H54 (cell line): ENCODE results near the gene DCTN4.
"Not testable (repeated sequence)": the region's sequence is repeated elsewhere in the genome, so short reads cannot be mapped to it uniquely, and the experiment has no call there.

Experiments
- DNase-seq: peaks from one replicate; pipeline ENCODE4 v3.0.0; 2011; ENCODE audit warnings: low spot score, mixed read lengths; ENCODE audit not compliant: insufficient read length
- FAIRE-seq: peaks from 3 replicates; lab custom pipeline; 2011; peaks lifted over from hg19 to GRCh38; lab: Jason Lieb, UNC
- POLR2A ChIP-seq: IDR thresholded peaks from 2 replicates; pipeline ENCODE4 v1.6.1; 2011; ENCODE audit warnings: low read depth, mild to moderate bottlenecking, low read length

DCTN4 gene

DNA sequence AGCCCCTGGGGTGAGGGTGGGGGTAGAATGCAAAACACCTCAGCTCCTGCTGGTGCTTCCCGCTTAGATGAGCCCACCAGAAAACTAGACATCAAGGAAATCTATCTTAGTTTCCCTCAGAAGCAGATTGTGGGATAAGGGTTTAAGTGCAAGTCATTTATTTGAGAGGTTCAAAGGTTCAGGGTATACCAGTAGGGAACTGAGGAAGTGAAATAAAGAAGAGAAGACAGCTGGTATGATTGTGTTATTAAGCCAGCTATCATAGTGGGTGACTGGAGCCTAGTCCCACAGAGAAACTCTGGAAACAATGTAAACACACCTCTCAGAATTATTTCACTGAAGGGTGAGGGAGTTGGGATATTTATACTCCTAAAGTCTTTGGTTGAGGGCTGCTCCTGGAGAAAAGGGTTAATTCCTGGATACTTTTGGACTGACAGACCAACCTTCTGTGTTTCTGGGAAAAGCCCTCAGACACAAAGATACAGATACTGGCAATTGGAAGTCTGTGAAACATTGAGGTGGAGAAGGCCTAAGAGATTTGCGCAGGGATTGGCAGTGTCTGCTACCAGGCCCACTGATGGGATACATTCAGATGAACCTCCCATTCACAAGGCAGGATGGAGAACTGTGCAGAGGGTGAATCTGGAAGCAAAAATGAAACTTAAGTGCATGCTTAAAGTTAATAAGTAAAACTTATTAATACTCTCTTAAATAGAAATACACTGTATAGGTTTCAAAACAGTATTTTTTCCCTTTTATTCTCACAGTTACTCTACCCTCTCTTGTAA is 6.4 kb upstream of the DCTN4 start:
- no peak for TF ChIP-seq POLR2A
- no peak for DNase-seq

DNA sequence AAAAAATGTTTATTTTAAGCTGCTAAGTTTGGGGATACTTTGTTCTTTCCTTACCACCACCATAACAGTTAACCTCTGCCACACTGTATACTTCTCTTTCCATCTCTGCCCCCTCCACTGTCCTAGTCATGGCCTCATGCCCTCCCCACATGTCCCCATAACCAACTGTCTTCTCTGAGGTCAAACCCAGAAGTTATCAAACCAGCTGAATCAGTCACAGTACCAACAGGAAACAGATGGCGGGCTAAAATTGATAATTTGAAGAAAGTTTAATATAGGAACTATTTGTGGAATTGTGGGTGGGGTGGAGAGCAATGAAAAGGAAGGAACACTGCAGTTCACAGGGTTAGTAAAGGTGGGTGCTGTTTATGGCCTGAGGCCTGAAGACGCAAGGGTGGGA is 5.7 kb upstream of the DCTN4 start:
- no peak for TF ChIP-seq POLR2A
- FAIRE-seq = no peak
- no peak for DNase-seq

More for the DNA sequence above, 6.4 kb upstream of the DCTN4 start:
- no peak for FAIRE-seq

DNA sequence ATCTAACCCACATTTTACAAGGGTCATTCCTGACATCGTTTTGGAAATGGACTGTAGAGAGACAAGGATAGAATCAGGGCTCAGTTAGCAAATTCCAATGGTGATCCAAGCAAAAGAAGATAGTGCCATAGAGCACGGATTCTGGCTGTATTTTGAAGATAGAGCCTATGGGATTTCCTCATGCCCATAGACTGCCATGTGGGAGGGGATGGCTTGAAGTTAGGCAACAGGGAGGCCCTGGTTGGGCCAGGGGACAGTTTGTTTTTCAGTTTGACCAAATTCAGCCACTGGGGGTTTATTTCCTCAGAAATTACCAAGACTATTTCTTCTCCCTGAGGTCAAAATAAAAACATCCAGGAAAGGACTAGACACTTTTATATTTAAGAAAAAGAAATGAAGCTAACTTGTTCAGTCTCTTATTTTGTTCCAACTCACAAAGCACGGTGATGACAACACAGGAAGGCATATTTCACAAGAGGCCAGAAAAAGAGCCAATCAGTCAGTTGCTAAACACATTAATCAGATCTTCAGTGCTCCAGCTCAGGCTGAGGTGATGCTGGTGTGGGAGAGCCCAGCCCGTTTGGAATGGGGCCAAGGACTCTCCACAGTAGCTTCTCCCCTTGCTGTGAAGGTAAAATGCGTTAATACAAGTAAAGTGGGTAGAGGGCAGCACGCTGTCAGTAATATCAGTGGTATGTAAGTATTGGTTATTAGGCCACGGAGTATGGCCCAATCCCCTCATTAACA is 4.4 kb upstream of the DCTN4 start:
- peak; percentile 38 for FAIRE-seq

DNA sequence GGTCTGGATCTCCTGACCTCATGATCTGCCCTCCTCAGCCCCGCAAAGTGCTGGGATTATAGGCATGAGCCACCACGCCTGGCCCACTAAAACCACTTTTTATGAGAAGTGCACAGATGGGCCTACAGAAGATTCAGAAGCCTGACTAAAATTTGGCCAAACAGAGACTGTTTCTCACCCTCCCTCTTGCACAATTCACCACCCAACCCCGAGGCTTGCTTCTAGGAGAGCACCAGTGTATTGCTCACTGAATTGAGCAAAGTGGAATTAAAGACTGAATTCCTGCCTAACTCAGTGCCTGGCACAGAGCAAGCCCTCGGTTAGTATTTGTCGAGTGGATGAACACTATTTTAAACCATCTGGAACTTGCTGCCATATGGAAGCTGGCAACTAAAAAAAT is 3.4 kb upstream of the DCTN4 start:
- TF ChIP-seq POLR2A = no peak
- DNase-seq = no peak
- FAIRE-seq = no peak

More for the DNA sequence above, 4.4 kb upstream of the DCTN4 start:
- no peak for DNase-seq
- TF ChIP-seq POLR2A = no peak

DNA sequence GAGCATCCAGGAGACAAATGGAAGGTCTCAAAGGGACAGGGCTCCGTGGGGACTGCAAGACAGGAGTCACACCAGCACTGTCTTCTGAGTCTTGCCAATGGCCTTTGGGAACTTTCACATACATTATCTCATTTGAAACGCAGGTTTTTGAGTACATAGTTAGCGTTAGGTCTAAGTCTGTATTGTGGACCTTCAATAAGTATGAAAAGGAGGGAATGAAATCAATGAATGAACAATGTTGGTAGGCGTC is 442 bp upstream of the DCTN4 start:
- FAIRE-seq = no peak
- DNase-seq = no peak
- TF ChIP-seq POLR2A = no peak

DNA sequence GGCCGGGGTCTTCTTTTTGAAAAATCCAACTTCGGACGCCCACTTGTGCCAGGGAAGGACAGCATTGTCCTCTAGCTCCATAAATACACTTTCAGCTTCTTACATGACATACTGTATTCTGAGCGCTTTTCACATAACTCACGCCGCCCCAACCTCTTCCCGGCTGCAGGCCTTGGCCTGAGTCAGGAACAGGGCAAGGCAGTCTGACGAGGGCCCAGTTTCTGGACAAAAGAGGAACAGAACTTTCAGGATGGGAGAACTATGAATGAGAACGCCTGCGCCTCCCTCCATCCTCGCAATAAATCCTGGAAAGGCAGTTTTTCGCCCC is 650 bp downstream of the DCTN4 start:
- DNase-seq (no peak), FAIRE-seq (no peak)
- TF ChIP-seq POLR2A = peak; percentile 50; the same call in 1 of the 2 replicates

DNA sequence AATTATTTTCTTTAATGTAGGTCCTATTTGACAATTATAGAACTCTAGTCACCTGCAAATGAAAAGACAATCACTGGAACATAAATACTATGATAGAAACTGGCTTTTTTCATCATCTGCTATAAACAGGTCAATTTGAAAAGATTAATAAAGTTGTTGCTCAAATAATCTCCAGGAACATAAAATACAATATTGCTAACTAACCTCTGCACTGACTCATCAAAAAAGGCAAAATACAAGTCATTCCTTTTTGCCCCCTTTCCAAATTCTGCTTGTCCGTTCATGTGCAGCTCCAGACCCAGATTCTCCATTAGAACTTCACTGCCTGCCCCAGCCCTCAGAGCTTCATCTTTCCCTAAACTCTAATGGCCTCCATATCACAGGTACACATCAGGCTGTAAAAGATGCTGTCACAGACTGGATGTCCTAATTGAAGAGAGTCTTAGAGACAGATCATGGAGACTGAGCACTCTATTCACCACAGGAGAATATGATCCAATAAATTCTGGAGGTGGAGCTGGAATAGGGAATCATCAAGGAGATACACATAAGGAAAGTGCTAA is 1.6 kb downstream of the DCTN4 start:
- FAIRE-seq = no peak
- DNase-seq = no peak
- TF ChIP-seq POLR2A = no peak

DNA sequence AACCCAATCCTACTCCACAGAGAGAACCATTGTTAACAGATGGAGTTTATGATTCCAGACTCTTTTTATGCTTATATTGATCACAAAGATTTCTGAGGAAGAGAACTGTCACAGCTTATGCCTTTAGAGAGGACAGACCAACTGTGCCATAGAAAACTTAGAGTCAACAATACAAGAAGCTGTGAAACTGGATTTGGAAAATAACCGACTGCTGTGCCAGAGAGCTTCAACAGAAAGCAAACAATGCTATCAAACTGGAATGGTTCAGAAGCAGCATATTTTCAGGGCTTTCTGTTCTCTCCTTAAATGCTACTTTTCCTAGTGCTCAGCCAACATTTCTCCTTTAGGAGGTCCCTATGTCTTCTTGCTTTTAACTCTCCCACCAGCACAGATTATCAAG is 5.0 kb downstream of the DCTN4 start:
- FAIRE-seq (no peak), DNase-seq (no peak)
- no peak for TF ChIP-seq POLR2A

DNA sequence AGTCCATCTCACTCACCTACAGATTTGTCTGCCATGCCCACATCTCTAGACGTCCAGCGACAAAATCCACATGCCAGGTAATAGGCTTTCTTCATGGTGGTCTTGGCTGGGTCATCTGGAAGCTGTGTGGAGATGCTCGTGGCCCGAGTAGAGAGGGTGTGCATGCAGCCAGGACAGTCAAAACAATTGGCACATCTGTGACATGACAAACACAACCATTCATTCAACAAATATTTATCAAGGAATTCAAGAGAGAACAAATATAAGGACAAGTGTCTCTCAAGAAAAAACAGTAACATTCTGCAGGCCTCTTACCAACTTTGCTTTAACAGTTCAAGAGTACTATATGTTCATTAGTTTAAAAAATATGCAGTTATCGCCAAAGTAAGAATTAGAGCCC is 5.4 kb downstream of the DCTN4 start:
- no peak for DNase-seq
- FAIRE-seq = no peak
- TF ChIP-seq POLR2A = no peak

DNA sequence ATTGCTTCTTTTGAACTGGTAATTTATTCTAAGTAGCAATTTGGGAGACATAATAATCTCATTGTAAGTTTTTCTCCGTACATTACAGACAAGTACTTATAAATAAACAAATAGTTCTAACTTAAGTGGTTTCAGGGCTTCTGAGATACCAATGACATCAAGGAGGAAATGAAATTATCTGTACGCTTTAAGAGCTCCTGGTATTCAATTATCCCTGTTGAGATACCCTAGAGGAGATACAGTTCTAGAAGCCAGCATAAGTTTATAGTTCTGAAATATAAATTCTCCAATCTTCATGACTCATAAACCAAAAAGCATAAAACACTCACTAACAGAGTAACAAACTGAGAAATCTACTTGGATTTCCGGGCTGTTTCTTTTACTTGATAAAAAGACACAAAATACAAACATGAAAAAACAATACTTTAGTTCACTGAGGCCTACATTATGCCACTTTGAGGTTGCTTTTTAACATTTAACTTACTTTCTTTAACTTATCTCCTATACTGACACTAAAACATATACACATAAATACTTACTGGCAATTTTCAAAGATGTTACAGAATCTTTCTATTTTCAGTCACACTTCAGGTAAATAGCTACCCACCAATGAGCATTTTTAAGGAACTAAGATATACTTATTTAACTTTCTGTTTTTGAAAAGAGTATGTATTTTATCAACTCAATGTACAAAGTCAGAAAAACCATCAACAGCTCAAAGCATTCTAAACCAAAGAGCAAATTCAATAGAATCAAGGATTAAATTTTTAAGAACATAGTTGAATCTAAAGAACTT is 7.5 kb downstream of the DCTN4 start:
- no peak for TF ChIP-seq POLR2A
- DNase-seq = no peak
- no peak for FAIRE-seq

DNA sequence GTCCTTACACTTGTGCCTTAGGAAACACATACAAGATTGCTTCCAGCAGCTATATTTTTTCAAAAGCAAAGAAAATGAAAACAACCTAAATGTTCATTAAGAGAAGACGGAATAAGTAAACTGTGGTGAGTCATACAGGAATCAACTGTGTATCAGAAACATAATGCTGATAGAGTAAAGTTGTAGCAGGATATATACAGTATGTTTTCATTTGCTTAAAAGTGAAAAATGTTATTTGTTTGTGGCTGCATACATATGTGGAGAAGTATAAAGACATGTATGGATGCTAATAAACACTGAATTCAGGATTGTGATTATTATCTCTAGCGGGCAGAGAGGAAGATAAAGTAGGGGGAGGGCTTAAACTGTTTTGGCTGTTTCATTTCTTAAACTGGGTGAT is 8.3 kb downstream of the DCTN4 start:
- DNase-seq = no peak
- no peak for FAIRE-seq
- no peak for TF ChIP-seq POLR2A

DNA sequence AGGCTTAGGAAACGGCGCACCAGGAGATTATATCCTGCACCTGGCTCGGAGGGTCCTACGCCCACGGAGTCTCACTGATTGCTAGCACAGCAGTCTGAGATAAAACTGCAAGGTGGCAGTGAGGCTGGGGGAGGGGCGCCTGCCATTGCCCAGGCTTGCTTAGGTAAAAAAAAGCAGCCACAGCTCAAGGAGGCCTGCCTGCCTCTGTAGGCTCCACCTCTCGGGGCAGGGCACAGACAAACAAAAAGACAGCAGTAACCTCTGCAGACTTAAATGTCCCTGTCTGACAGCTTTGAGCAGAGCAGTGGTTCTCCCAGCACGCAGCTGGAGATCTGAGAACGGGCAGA is 15.7 kb downstream of the DCTN4 start:
- FAIRE-seq, DNase-seq: not testable (repeated sequence)

DNA sequence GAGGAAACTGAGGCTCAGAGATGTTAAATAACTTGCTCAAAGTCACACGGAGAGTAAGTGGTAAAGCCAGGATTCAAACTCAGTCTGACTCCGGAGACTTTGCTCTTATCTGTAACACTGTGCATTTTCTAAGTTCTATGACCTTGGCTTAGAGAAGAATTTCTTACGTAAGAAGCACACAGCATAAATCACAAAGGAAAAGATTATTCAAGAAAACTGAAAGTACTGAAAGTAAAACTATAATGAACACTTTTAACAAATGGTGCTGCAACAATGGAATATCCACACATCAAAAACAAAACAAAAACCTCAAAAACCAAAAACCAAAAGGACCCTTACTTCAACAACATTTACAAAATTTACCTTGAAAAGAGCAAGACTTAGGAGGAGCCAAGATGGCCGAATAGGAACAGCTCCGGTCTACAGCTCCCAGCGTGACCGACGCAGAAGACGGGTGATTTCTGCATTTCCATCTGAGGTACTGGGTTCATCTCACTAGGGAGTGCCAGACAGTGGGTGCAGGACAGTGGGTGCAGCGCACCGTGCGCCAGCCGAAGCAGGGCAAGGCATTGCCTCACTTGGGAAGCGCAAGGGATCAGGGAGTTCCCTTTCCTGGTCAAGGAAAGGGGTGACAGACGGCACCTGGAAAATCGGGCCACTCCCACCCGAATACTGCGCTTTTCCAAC is 16.2 kb downstream of the DCTN4 start:
- not testable (repeated sequence) for DNase-seq, FAIRE-seq

DNA sequence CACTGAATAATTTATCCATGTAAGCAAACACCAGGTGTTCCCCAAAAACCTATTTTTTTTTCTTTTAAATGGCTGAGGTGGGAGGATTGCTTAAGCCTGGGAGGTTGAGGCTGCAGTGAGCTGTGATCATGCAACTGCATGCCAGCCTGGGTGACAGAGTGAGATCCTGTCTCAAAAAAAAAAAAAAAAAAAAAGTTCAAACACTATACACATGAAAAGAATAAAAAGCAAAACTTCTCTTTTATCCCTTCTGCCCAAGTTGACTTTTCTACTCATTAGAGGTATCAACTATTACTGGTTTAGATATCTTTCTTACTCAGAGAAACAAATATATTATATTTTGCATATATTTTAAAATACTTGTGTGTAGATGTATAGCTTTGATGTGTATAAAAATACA is 17.8 kb downstream of the DCTN4 start:
- FAIRE-seq (no peak), DNase-seq (no peak)
- no peak for TF ChIP-seq POLR2A
